ENCODE results near the gene PTTG1.

DNA sequence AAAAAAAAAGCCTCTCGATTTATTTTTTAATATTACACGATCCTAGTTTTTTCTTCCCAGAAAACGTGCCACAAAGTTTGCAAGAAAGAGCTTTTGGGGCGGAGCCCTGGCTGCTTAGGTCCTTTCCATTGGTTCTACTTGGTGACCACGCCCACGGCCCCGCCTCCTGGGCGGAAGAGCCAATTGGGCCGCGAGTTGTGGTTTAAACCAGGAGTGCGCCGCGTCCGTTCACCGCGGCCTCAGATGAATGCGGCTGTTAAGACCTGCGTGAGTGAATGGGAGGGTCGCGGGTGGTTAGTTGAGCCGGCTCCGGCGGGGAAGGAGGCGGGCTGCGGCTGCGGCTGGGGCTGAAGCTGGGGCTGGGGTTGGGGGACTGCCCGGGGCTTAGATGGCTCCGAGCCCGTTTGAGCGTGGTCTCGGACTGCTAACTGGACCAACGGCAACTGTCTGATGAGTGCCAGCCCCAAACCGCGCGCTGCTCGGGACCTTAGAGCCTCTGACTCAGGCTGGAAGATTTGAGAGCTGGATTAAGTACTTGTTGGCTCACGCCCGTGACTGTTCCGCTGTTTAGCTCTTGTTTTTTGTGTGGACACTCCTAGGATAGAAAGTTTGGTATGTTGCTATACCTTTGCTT is at the start of gene PTTG1:
- TF ChIP-seq, protein P1, sequence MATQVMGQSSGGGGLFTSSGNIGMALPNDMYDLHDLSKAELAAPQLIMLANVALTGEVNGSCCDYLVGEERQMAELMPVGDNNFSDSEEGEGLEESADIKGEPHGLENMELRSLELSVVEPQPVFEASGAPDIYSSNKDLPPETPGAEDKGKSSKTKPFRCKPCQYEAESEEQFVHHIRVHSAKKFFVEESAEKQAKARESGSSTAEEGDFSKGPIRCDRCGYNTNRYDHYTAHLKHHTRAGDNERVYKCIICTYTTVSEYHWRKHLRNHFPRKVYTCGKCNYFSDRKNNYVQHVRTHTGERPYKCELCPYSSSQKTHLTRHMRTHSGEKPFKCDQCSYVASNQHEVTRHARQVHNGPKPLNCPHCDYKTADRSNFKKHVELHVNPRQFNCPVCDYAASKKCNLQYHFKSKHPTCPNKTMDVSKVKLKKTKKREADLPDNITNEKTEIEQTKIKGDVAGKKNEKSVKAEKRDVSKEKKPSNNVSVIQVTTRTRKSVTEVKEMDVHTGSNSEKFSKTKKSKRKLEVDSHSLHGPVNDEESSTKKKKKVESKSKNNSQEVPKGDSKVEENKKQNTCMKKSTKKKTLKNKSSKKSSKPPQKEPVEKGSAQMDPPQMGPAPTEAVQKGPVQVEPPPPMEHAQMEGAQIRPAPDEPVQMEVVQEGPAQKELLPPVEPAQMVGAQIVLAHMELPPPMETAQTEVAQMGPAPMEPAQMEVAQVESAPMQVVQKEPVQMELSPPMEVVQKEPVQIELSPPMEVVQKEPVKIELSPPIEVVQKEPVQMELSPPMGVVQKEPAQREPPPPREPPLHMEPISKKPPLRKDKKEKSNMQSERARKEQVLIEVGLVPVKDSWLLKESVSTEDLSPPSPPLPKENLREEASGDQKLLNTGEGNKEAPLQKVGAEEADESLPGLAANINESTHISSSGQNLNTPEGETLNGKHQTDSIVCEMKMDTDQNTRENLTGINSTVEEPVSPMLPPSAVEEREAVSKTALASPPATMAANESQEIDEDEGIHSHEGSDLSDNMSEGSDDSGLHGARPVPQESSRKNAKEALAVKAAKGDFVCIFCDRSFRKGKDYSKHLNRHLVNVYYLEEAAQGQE (IDR thresholded peaks at IDR 0.05; ENCODE audit: insufficient read depth in 1 of 2, low read depth in 2 of 2, low read length in 2 of 2) = no peak
- peak; percentile 85 for TF ChIP-seq TAF1 (IDR thresholded peaks at IDR 0.05; ENCODE audit: borderline replicate concordance, insufficient read depth, low read length)

Data from PFSK-1 (cell line).